ENCODE results near the gene LCN9. TPM values are rescaled to one million over a fixed set of nuclear protein-coding genes. Genes with fewer than 3 reads are reported as not detected.

LCN9 gene
- total and polyA plus RNA-seq, 5 donors from 2014 or later, result not detected

DNA sequence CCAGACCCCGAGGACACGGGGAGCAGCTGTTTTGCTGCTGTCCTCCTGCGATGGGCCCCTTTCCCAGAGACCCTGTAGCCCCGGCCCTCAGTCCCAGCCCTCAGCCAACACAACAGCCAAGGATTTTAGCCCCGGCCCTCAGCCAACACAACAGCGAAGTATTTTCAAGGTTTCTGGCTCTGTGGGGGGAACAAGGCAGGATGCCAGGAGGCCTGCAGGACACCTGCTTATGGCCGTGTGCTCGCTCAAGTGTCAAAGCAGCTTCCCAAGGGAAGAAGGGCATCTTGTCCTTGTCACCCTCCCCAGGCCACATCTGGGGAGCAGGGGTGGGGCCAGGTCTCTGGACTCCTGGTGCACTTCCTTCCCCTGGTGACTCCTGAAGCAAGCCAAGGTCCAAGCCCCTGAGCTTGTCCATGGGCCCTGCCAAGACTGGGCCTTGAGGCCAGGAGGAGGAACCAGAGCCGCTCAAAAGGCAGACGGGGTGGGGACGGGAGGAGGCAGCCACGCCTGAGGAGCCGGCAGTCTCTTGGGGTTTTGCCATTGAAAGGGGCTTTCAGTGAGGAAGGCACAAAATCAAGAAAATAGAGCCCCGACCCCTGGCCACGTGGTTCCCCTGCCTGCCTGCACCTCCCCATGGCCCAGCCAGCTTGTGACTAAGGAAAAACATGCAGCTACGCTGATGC lies 49.6 kb downstream of the LCN9 start:
- no peaks in the 10 kb centered on the region for H3K27me3 ChIP-seq (ENCODE audit: control insufficient read depth, insufficient read depth, low read length)
- H3K36me3 Mint-ChIP-seq, result no peaks in the 10 kb centered on the region
- DNase-seq (no peak), ATAC-seq (ENCODE audit: low read depth in 2 of 2) (no peak)
- H3K9me3 Mint-ChIP-seq, result peaks cover 0 to 1% (median 0%) of the 10 kb centered on the region in 7 donors
- no peak overlapping the region for H3K4me3 ChIP-seq (ENCODE audit: low read depth, low read length)
- no peak overlapping the region for H3K27ac Mint-ChIP-seq
- H3K4me3 Mint-ChIP-seq, result no peak overlapping the region
- H3K27me3 Mint-ChIP-seq, result peaks cover 26% of the 10 kb centered on the region
- H3K36me3 ChIP-seq (ENCODE audit: control insufficient read depth, insufficient read depth, low read length), result no peaks in the 10 kb centered on the region
- no peaks in the 10 kb centered on the region for H3K4me1 ChIP-seq (ENCODE audit: control insufficient read depth, insufficient read depth, low read length, poor library complexity, severe bottlenecking)
- no peaks in the 10 kb centered on the region for H3K9me3 ChIP-seq (ENCODE audit: control insufficient read depth in 2 of 2, low read length in 2 of 2)
- H3K4me1 Mint-ChIP-seq, result no peaks in the 10 kb centered on the region
- H3K27ac ChIP-seq (ENCODE audit: insufficient read depth, low read length, poor library complexity, severe bottlenecking), result no peak overlapping the region

GRCh38 chr9:135714242-135715055 lies 51.3 kb downstream of the LCN9 start:
- Mint-ChIP-seq H3K27me3 (peaks cover 26% of the 10 kb centered on the region), H3K9me3 (peaks cover 0 to 1% (median 0%) of the 10 kb centered on the region in 7 donors), H3K36me3 (no peaks in the 10 kb centered on the region), H3K4me1 (no peaks in the 10 kb centered on the region), H3K4me3 (no peak overlapping the region), H3K27ac (no peak overlapping the region)
- Histone ChIP-seq H3K4me1 (ENCODE audit: control insufficient read depth, insufficient read depth, low read length, poor library complexity, severe bottlenecking) (no peaks in the 10 kb centered on the region), H3K27ac (ENCODE audit: insufficient read depth, low read length, poor library complexity, severe bottlenecking) (no peak overlapping the region), H3K9me3 (ENCODE audit: control insufficient read depth in 2 of 2, low read length in 2 of 2) (no peaks in the 10 kb centered on the region), H3K36me3 (ENCODE audit: control insufficient read depth, insufficient read depth, low read length) (no peaks in the 10 kb centered on the region), H3K4me3 (ENCODE audit: low read depth, low read length) (no peak overlapping the region), H3K27me3 (ENCODE audit: control insufficient read depth, insufficient read depth, low read length) (no peaks in the 10 kb centered on the region)
- DNase-seq (no peak), ATAC-seq (ENCODE audit: low read depth in 2 of 2) (no peak)

- no peak for ATAC-seq (ENCODE audit: low read depth in 2 of 2)
- H3K27me3 Mint-ChIP-seq, result peaks cover 26% of the 10 kb centered on the region
Observed at GRCh38 chr9:135715056-135715595, 52.0 kb downstream of the LCN9 start.

GRCh38 chr9:135716045-135716444 lies 52.9 kb downstream of the LCN9 start:
- peaks cover 26% of the 10 kb centered on the region for H3K27me3 Mint-ChIP-seq
- ATAC-seq (ENCODE audit: low read depth in 2 of 2) (no peak), DNase-seq (no peak)
- H3K27ac Mint-ChIP-seq, result no peak overlapping the region
- no peak overlapping the region for H3K4me3 Mint-ChIP-seq
- no peaks in the 10 kb centered on the region for H3K9me3 ChIP-seq (ENCODE audit: control insufficient read depth in 2 of 2, low read length in 2 of 2)
- H3K4me3 ChIP-seq (ENCODE audit: low read depth, low read length), result no peak overlapping the region
- peaks cover 0 to 1% (median 0%) of the 10 kb centered on the region in 7 donors for H3K9me3 Mint-ChIP-seq
- H3K4me1 ChIP-seq (ENCODE audit: control insufficient read depth, insufficient read depth, low read length, poor library complexity, severe bottlenecking), result no peaks in the 10 kb centered on the region
- H3K4me1 Mint-ChIP-seq, result no peaks in the 10 kb centered on the region
- no peaks in the 10 kb centered on the region for H3K36me3 ChIP-seq (ENCODE audit: control insufficient read depth, insufficient read depth, low read length)
- no peaks in the 10 kb centered on the region for H3K27me3 ChIP-seq (ENCODE audit: control insufficient read depth, insufficient read depth, low read length)
- no peaks in the 10 kb centered on the region for H3K36me3 Mint-ChIP-seq
- no peak overlapping the region for H3K27ac ChIP-seq (ENCODE audit: insufficient read depth, low read length, poor library complexity, severe bottlenecking)

More at GRCh38 chr9:135715056-135715595, 52.0 kb downstream of the LCN9 start:
- Mint-ChIP-seq H3K27ac (no peak overlapping the region), H3K4me3 (no peak overlapping the region), H3K4me1 (no peaks in the 10 kb centered on the region), H3K9me3 (peaks cover 0 to 1% (median 0%) of the 10 kb centered on the region in 7 donors), H3K36me3 (no peaks in the 10 kb centered on the region)
- DNase-seq, result no peak
- H3K36me3 ChIP-seq (ENCODE audit: control insufficient read depth, insufficient read depth, low read length), result no peaks in the 10 kb centered on the region
- H3K9me3 ChIP-seq (ENCODE audit: control insufficient read depth in 2 of 2, low read length in 2 of 2), result no peaks in the 10 kb centered on the region
- H3K4me1 ChIP-seq (ENCODE audit: control insufficient read depth, insufficient read depth, low read length, poor library complexity, severe bottlenecking), result no peaks in the 10 kb centered on the region
- no peaks in the 10 kb centered on the region for H3K27me3 ChIP-seq (ENCODE audit: control insufficient read depth, insufficient read depth, low read length)
- no peak overlapping the region for H3K27ac ChIP-seq (ENCODE audit: insufficient read depth, low read length, poor library complexity, severe bottlenecking)
- no peak overlapping the region for H3K4me3 ChIP-seq (ENCODE audit: low read depth, low read length)

Other genes with a start within 250 kb of the LCN9 start
- 2.5 TPM for gene PPP1R26, start 183.5 kb upstream of the LCN9 start, total RNA-seq
- under 1 TPM in 3 of 4 donors, not detected in 1; 0.05 to 0.64 (median 0.06) TPM for gene PPP1R26, start 183.5 kb upstream of the LCN9 start, polyA plus RNA-seq
- gene MRPS2, start 162.6 kb upstream of the LCN9 start, total RNA-seq, result 18.1 TPM
- 10 to 100 TPM; 47.1 to 56.7 (median 53.5) TPM for gene MRPS2, start 162.6 kb upstream of the LCN9 start, polyA plus RNA-seq
- not detected for gene LCN1, start 141.9 kb upstream of the LCN9 start, total RNA-seq
- gene LCN1, start 141.9 kb upstream of the LCN9 start, polyA plus RNA-seq, result not detected
- not detected for gene OBP2A, start 117.2 kb upstream of the LCN9 start, total RNA-seq
- gene OBP2A, start 117.2 kb upstream of the LCN9 start, polyA plus RNA-seq, result not detected
- not detected for gene PAEP, start 101.6 kb upstream of the LCN9 start, total RNA-seq
- gene PAEP, start 101.6 kb upstream of the LCN9 start, polyA plus RNA-seq, result not detected
- not detected for gene GLT6D1, start 23.8 kb upstream of the LCN9 start, total RNA-seq
- not detected for gene GLT6D1, start 23.8 kb upstream of the LCN9 start, polyA plus RNA-seq
- gene SOHLH1, start 36.2 kb downstream of the LCN9 start, total RNA-seq, result not detected
- not detected for gene SOHLH1, start 36.2 kb downstream of the LCN9 start, polyA plus RNA-seq
- gene KCNT1, start 38.9 kb downstream of the LCN9 start, total RNA-seq, result not detected
- not detected for gene KCNT1, start 38.9 kb downstream of the LCN9 start, polyA plus RNA-seq
- gene CAMSAP1, start 244.2 kb downstream of the LCN9 start, total RNA-seq, result 31.6 TPM
- 1 to 10 TPM in 3 of 4 donors, under 1 TPM in 1; 0.67 to 2.2 (median 1.8) TPM for gene CAMSAP1, start 244.2 kb downstream of the LCN9 start, polyA plus RNA-seq